ENCODE measurements around the gene ELK3. TPM values are rescaled to one million over a fixed set of nuclear protein-coding genes. Genes with fewer than 3 reads are reported as not detected.

ELK3 gene
- polyA plus RNA-seq, 2 of the 4 experiments (the other 2 are of a cell fraction): 33.1 to 38.6 TPM

DNA sequence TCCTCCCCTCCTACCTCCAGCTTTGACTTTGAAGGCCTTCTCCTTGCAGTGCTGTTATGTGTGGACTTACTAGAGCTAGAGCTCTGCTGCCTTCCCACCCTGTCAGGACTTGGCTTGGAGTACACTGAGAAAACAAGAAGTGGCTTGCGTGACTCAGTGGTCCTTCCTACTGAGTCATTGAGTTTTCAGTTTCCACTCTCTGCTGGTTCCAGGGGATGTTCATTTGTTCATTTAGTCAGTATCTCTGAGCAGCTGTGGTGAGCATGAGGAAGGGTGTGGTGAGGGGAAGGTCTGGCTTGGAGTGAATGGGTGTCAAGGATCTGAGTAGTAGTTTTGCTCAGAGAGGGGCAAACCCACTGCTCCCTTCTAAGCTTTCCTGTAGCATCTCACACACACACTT, 17.2 kb upstream of the ELK3 start:
- POLR2A ChIA-PET: no interaction called here
- Histone ChIP-seq H3K4me3 (no peak overlapping the region), H3K4me1 (no peaks in the 10 kb centered on the region), H3K4me2 (no peak overlapping the region), H3K9me3 (peaks cover 7% of the 10 kb centered on the region; the same call in 2 of the 3 replicates), H3K27ac (no peak overlapping the region)
- TF ChIP-seq USF2 (IDR thresholded peaks at IDR 0.05) (no peak), GATA3 (IDR thresholded peaks at IDR 0.05; ENCODE audit: borderline replicate concordance) (no peak), EP300 (IDR thresholded peaks at IDR 0.05) (no peak), POLR2AphosphoS2 (conservative IDR thresholded peaks at IDR 0.05; ENCODE audit: low read length) (no peak), NPAS2 (CRISPR knock-in tag; IDR thresholded peaks at IDR 0.05; ENCODE audit: borderline replicate concordance) (no peak), KDM5A (IDR thresholded peaks at IDR 0.05) (no peak), HOXA7 (CRISPR knock-in tag; IDR thresholded peaks at IDR 0.05) (no peak)
- ATAC-seq (no peak), FAIRE-seq (no peak), DNase-seq (ENCODE audit: low read depth in 1 of 2, low spot score in 1 of 2) (no peak)
- 100% methylated on average over 1 of the region's 1 CpG for WGBS (ENCODE audit: missing lambda C conversion rate)
- CTCF ChIA-PET: interaction anchor here (3.7 kb wide), 1 partner anchor 39 kb away, joined by 15 read pairs; no protein-coding TSS in a partner anchor

GRCh38 chr12:96183734-96184370, 10.3 kb upstream of the ELK3 start:
- TF ChIP-seq, protein P1, sequence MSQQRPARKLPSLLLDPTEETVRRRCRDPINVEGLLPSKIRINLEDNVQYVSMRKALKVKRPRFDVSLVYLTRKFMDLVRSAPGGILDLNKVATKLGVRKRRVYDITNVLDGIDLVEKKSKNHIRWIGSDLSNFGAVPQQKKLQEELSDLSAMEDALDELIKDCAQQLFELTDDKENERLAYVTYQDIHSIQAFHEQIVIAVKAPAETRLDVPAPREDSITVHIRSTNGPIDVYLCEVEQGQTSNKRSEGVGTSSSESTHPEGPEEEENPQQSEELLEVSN (IDR thresholded peaks at IDR 0.05; ENCODE audit: borderline replicate concordance, low read depth): no peak
- no peak for TF ChIP-seq NPAS2 (CRISPR knock-in tag; IDR thresholded peaks at IDR 0.05; ENCODE audit: borderline replicate concordance)
- peak; percentile 89 for TF ChIP-seq MAFK (IDR thresholded peaks at IDR 0.05; ENCODE audit: partially characterized antibody)
- TF ChIP-seq RARB (CRISPR knock-in tag; IDR thresholded peaks at IDR 0.05): no peak
- Histone ChIP-seq H3K4me3 (no peak overlapping the region), H3K9me3 (no peaks in the 10 kb centered on the region), H3K4me2 (no peak overlapping the region), H3K4me1 (no peaks in the 10 kb centered on the region), H3K27ac (no peak overlapping the region)
- DNase-seq (ENCODE audit: low read depth in 1 of 2, low spot score in 1 of 2) (no peak), FAIRE-seq (no peak), ATAC-seq (no peak)
- 70% methylated on average over 4 of the region's 4 CpGs for WGBS (ENCODE audit: missing lambda C conversion rate)
- POLR2A ChIA-PET: no interaction called here
- CTCF ChIA-PET: interaction anchor here (1.1 kb wide), 1 partner anchor 10 kb away, joined by 3 read pairs; no protein-coding TSS in a partner anchor

GRCh38 chr12:96185914-96186313, 8.3 kb upstream of the ELK3 start:
- 61% methylated on average over 4 of the region's 4 CpGs for WGBS (ENCODE audit: missing lambda C conversion rate)
- FAIRE-seq: peak; percentile 18
- H3K4me1 ChIP-seq: no peaks in the 10 kb centered on the region
- H3K27ac ChIP-seq: no peak overlapping the region
- ChIA-PET POLR2A (no interaction called here), CTCF (interaction anchor here (0.8 to 1.2 kb wide), 2 partner anchors 16 to 17 kb away, joined by 3 to 4 read pairs; no protein-coding TSS in a partner anchor)
- ATAC-seq: no peak
- TF ChIP-seq JUN (IDR thresholded peaks at IDR 0.05) (no peak), CHD2 (IDR thresholded peaks at IDR 0.05; ENCODE audit: low read length, partially characterized antibody) (no peak), HDAC2 (IDR thresholded peaks at IDR 0.05) (no peak), RFX5 (IDR thresholded peaks at IDR 0.05) (no peak), CHD4 (IDR thresholded peaks at IDR 0.05; ENCODE audit: borderline replicate concordance) (no peak), ESRRA (IDR thresholded peaks at IDR 0.05; ENCODE audit: borderline replicate concordance, low read length) (no peak), GATA3 (IDR thresholded peaks at IDR 0.05; ENCODE audit: borderline replicate concordance) (no peak), RARB (CRISPR knock-in tag; IDR thresholded peaks at IDR 0.05) (no peak), ELK1 (IDR thresholded peaks at IDR 0.05; ENCODE audit: low read depth, low read length) (no peak), NFE2L2 (conservative IDR thresholded peaks at IDR 0.05; ENCODE audit: low read length) (no peak), TFCP2L1 (CRISPR knock-in tag; IDR thresholded peaks at IDR 0.05) (no peak), MAFK (IDR thresholded peaks at IDR 0.05; ENCODE audit: partially characterized antibody) (no peak), ZFP36 (IDR thresholded peaks at IDR 0.05; ENCODE audit: borderline replicate concordance, partially characterized antibody) (no peak), FOSL2 (IDR thresholded peaks at IDR 0.05) (no peak), FOSL2 (CRISPR knock-in tag; IDR thresholded peaks at IDR 0.05) (no peak), MAZ (IDR thresholded peaks at IDR 0.05; ENCODE audit: borderline replicate concordance, low read depth, low read length) (no peak), SREBF2 (IDR thresholded peaks at IDR 0.05) (no peak)
- TF ChIP-seq, protein P2, sequence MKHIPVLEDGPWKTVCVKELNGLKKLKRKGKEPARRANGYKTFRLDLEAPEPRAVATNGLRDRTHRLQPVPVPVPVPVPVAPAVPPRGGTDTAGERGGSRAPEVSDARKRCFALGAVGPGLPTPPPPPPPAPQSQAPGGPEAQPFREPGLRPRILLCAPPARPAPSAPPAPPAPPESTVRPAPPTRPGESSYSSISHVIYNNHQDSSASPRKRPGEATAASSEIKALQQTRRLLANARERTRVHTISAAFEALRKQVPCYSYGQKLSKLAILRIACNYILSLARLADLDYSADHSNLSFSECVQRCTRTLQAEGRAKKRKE (CRISPR knock-in tag; IDR thresholded peaks at IDR 0.05; ENCODE audit: low read depth): no peak
- TF ChIP-seq, protein P3, sequence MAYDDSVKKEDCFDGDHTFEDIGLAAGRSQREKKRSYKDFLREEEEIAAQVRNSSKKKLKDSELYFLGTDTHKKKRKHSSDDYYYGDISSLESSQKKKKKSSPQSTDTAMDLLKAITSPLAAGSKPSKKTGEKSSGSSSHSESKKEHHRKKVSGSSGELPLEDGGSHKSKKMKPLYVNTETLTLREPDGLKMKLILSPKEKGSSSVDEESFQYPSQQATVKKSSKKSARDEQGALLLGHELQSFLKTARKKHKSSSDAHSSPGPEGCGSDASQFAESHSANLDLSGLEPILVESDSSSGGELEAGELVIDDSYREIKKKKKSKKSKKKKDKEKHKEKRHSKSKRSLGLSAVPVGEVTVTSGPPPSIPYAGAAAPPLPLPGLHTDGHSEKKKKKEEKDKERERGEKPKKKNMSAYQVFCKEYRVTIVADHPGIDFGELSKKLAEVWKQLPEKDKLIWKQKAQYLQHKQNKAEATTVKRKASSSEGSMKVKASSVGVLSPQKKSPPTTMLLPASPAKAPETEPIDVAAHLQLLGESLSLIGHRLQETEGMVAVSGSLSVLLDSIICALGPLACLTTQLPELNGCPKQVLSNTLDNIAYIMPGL (CRISPR knock-in tag; IDR thresholded peaks at IDR 0.05; ENCODE audit: borderline replicate concordance): no peak
- DNase-seq (ENCODE audit: low read depth in 1 of 2, low spot score in 1 of 2): no peak
- no peaks in the 10 kb centered on the region for H3K9me3 ChIP-seq
- H3K4me2 ChIP-seq: no peak overlapping the region
- H3K4me3 ChIP-seq: no peak overlapping the region

All from A549 (cell line).